ENCODE measurements around the gene POMGNT2.
"Not testable (repeated sequence)": the region's sequence is repeated elsewhere in the genome, so short reads cannot be mapped to it uniquely, and the experiment has no call there.

The POMGNT2 gene

DNA sequence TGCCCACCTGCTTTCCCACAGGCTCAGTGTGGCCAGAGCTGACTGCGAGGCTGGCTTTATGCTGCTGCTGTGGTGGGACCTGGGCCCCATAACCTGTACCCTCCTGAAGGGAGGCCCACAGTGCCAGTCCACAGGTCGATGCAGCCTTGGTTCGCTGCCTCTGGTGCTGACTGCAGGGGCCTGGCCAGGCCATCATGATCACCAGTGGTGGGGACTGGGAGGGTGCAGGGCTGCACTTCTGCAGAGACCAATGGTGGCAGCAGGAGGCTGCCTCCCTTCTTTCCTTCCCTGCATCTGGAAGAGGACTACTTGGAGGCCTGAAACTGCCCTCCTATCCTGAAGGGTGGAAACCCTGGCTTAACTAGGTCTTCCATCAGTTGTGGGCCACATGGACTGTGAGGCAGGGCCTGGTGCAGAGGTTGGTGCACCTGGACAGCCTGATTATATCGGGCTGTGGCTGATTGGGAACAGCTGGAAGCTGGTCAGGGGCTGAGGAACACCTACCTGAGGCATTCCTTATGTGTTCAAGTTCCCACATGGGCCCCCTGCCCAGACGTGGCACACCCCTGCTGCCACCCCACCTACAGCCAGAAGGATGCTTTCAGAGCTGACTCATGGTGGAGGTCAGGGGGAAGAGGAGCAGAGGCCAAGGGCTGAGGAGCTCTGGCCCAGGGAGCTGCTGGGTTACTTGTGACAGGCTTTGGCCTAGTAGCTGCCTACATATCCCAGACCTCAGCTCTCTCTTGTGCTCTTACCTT, 29.8 kb downstream of the POMGNT2 start:
- no peak for DNase-seq

GRCh38 chr3:43074901-43075689, 30.8 kb downstream of the POMGNT2 start:
- DNase-seq: no peak

- DNase-seq: no peak
Measured at GRCh38 chr3:43074482-43074881, 31.4 kb downstream of the POMGNT2 start.

GRCh38 chr3:43073836-43074220, 32.1 kb downstream of the POMGNT2 start:
- no peak for DNase-seq

DNA sequence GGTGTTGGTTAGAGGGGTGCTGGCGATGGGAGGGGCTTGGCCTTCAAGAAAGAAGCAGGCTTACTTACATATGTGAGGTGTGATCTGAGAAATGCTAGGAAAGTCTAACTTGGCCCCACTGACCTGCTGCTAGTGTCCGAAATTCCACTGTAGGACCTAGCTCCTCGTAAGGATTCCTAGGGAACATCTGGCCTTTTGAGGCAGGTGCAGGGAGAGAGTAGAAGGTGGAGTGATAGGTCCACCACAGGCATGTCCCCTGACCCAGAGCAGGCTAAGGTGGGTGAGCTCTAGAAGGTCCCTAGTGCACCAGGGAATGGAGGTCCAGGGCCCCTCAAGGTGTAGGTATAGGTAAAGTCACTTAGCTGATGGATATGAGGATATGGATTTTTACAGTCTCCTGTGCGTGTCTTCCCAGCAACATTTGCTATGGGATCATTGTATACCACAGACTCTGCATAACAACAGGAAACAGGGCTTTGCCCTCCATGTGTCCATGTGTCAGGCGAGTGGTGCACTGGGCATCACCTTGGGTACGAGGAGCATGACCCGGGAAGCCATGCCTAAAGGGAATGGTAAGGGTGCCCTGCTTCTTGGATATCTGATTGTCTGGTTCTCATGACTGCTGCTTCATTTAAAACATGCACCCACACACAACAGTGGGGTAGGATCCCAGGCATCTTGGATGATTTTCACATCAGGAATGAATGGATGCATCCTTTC, 32.6 kb downstream of the POMGNT2 start:
- DNase-seq: no peak

DNA sequence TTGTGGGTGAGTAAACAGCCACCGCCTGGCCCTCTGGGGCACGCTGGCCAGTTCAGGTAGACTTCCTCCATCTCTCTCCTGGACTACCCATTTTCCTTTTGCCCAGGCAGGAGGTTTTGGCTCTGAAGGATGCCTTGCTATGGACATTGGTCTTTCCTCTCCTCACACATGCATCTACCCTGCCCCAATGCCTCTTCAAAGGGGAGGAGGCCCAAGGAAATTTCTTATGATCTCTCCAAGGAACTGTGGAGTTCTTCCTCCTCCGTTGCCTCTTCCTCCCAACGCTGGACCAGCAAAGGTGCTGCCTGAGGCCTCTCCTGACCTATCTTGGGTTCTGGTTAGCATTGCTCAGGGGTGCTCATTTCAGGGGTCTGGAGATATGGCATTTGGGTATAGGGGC, 33.5 kb downstream of the POMGNT2 start:
- no peak for DNase-seq

DNA sequence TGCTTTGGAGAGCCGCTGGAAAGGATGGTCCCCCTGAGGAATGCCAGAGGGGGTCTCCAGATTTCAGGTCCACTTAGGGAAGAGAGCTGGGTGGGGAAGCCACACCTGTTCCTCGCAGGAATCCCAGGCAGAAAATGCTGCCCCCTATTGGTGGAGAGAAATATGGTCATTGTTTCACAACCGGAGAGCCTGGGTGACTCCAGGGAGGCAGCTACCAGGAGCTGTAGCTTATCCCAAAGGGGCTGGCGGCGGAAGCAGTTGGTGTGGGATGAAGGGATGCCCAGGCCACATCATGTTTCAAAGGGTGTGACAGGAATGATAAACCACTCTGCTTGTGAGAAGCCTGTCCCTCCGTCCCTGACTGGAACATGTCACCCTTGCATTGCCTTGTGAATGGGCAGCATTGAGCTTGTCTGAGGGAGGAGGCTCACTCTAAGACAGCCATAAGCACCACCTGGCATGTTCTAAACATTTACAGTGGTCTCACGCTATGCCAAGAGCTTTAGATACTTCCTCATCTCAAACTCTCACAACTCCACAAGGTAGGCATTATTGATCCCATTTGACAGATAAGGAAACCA, 34.5 kb downstream of the POMGNT2 start:
- DNase-seq: no peak

DNA sequence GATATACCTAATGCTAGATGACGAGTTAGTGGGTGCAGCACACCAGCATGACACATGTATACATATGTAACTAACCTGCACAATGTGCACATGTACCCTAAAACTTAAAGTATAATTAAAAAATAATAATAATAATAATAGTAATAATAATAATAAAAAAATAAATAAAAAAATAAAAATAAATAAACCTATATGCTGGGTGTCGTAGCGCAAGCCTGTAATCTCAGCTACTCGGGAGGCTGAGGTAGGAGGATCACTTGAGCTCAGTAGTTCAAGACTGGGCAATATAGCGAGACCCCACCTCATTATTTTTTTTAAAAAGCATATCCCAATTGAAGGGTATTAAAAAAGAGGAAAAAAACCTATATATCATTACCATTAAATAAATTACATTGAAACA, 35.2 kb downstream of the POMGNT2 start:
- not testable (repeated sequence) for DNase-seq

GRCh38 chr3:43063114-43063513, 42.8 kb downstream of the POMGNT2 start:
- DNase-seq: no peak

GRCh38 chr3:43062564-43063040, 43.3 kb downstream of the POMGNT2 start:
- no peak for DNase-seq

- DNase-seq: no peak
Measured at GRCh38 chr3:43062040-43062563, 43.8 kb downstream of the POMGNT2 start.

DNA sequence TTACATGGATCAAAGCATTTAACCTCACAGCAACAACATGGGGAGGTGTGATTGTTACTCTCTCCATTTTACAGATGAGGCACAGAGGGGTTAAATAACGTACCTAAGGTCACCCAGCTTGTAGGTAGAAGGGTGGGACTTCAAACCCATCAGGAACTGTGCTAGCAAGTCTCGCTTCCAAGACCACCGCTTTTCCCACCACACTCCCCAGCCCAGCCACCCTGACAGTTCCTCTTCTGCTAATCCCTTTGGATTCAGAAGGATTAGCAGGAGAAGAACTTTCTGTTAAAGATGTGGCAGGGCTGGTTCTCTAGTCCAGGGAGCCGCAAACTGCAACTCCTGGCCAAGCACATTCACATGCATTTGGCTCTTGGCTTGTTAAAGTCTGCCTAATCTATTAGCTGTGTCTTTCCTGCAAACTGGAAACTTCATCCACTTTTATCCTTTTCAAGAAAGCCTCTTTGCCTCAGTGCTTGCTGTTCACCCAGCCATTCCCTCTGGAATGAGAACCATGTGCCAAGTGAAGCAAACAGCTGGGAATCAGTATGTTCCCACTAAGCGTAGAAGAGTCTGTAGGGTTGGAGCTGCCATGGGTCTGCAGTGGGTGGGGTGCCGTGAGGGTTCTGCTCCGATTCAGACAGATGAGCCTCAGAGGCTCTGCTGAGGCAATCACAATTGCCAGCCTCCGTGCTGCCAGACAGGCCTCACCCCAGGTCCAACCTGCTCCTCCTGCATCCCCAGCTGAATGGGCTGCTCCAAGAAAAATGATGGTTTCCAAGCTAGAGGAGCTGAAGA, 44.6 kb downstream of the POMGNT2 start:
- DNase-seq: no peak

GRCh38 chr3:43059456-43059855, 46.4 kb downstream of the POMGNT2 start:
- no peak for DNase-seq

- no peak for DNase-seq
Measured at GRCh38 chr3:43055806-43056770, 49.8 kb downstream of the POMGNT2 start.

DNA sequence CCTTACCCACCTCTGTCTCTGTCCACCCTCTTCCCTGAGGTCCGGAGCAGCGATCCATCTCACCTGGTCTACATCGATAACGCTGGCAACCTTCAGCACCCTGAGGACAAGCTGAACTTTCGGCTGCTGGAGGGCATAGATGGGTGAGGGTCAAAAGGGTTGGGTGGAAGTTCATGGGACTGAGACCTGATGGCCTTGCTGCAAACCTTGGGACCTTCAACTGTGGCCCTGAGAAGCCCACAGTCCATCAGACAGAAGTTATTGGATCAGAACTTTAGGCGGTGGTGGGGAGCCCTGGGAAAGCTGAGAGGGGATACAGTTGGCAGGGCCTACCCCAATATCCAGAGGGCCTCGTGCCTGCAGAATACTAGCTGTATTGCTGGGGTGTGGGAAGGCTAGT, 50.5 kb downstream of the POMGNT2 start:
- no peak for DNase-seq

GRCh38 chr3:43054754-43055153, 51.1 kb downstream of the POMGNT2 start:
- DNase-seq: no peak

DNA sequence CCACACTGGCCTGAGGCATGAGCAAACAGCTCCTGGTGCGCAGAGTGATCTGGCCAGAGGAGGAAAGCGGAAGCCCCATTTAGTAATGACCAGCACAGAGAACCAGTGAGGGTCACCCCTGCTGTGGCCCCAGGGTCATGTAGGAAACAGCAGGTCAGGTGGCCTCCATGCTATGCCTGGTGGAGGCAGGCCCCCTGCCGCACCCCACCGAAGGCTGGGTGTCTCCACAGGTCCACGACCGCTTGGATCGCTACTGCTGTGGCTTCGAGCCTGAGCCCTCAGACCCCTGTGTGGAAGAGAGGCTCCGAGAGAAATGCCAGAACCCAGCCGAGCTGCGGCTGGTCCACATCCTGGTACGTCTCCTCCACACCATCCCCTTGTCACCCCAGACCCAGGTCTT, 52.6 kb downstream of the POMGNT2 start:
- DNase-seq: no peak

DNA sequence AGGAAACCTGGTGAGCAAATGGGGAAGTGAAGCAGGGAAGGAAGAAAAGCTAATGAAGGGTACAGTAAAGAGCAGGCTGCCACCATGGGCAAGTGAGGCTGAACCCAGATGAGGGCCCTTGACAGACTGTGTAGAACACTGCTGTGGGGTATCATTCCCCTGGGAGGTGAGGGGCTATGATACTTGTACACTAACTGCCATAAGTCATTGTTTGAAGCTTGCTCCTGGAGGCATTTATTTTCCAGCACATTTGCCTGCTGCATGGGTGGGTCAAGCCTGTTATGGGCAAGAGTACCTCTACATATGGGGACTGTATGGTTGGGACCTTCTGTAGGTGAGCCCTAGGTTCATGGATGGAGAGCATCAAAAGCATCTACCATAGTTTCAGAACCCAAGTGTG, 57.4 kb downstream of the POMGNT2 start:
- DNase-seq: no peak

DNA sequence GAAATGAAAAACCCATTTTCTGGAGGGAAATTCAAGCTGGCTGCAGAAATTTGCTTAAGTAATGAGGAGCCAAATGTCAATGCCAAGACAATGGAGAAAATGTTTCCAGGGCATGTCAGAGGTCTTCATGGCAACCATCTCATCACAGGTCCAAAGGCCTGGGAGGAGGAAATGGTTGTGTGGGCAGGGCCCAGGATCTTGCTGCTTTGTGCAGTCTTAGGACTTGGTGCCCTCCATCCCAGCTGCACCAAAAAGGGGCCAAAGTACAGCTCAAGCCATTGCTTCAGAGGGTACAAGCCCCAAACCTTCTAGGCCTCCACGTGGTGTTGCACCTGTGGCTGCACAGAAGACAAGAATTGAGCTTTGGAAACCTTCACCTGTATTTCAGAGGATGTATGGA, 59.3 kb downstream of the POMGNT2 start:
- no peak for DNase-seq

DNA sequence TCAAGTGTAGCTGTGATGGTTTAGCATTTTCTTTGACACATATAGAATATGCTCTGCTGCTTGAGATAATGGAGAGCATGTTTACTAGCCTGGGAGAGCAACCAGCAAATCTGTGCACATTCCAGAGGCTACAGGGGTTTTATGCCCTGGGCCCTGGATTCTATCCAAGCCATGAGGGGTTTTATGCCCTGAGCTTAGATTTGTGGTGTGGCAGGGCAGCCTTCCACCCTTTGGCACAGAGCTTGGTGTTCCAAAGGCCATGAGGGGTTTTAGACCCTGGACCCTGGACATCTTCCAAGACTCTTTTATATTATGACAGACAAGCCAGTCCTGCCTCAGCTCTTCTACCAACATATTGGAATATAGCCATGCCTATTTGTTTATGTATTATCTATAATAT, 60.8 kb downstream of the POMGNT2 start:
- DNase-seq: not testable (repeated sequence)

DNA sequence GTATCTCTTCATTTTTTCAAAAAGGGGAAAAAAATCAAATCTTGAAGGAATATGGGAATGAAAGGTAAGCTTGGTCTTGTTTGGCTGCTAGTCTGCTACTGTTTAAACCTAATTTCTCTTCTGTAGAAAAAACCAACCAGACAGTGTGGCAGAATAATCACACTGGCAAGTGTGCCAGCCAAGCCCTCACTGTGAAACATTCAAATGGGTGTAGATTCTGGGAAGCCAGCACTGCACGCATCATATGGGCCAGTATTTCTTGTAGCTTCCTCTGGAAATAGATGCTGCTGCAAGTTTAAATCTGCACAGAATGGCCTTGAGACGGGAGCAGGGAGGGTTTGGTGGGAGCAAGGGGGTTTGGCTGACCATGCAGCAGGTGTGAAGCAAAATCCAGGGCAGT, 62.1 kb downstream of the POMGNT2 start:
- no peak for DNase-seq

Data from NCI-H187 (cell line).